22Rv1 (cell line): ENCODE data around the gene ZNF101.
"Not testable (repeated sequence)": the region's sequence is repeated elsewhere in the genome, so short reads cannot be mapped to it uniquely, and the experiment has no call there.

Source experiments
- H3K27ac ChIP-seq: fragments of 450-650 bp; 2 replicates; pipeline ENCODE4 v1.5.1; 2017
- ZFX ChIP-seq: fragments of 450-650 bp; IDR thresholded peaks from 2 replicates; pipeline ENCODE4 v1.6.1; 2017; ENCODE audit warnings: antibody characterized with exemption, borderline replicate concordance
- TF ChIP-seq, protein P1 (sequence below): fragments of 450-650 bp; IDR thresholded peaks from 2 replicates; pipeline ENCODE4 v1.5.1; 2017; ENCODE audit warnings: mild to moderate bottlenecking

Gene ZNF101

DNA sequence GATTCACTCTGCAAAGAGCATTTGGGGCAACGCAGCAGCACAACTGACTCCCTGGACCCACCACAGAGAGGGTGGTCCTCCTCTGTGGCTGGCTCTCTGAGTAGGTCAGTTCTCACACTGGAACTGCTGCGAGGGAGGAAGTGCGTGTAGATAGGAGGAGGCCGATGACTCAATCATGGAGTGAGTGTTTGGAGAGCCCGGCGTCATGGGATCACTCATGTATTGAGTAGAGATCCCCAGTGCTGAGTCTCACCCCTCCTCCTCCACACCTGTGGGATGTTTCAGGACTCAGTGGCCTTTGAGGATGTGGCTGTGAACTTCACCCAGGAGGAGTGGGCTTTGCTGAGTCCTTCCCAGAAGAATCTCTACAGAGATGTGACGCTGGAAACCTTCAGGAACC, 8.9 kb downstream of the ZNF101 start:
- no peak overlapping the region for H3K27ac ChIP-seq
- TF ChIP-seq, protein P1, sequence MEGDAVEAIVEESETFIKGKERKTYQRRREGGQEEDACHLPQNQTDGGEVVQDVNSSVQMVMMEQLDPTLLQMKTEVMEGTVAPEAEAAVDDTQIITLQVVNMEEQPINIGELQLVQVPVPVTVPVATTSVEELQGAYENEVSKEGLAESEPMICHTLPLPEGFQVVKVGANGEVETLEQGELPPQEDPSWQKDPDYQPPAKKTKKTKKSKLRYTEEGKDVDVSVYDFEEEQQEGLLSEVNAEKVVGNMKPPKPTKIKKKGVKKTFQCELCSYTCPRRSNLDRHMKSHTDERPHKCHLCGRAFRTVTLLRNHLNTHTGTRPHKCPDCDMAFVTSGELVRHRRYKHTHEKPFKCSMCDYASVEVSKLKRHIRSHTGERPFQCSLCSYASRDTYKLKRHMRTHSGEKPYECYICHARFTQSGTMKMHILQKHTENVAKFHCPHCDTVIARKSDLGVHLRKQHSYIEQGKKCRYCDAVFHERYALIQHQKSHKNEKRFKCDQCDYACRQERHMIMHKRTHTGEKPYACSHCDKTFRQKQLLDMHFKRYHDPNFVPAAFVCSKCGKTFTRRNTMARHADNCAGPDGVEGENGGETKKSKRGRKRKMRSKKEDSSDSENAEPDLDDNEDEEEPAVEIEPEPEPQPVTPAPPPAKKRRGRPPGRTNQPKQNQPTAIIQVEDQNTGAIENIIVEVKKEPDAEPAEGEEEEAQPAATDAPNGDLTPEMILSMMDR = no peak
- TF ChIP-seq ZFX = no peak

DNA sequence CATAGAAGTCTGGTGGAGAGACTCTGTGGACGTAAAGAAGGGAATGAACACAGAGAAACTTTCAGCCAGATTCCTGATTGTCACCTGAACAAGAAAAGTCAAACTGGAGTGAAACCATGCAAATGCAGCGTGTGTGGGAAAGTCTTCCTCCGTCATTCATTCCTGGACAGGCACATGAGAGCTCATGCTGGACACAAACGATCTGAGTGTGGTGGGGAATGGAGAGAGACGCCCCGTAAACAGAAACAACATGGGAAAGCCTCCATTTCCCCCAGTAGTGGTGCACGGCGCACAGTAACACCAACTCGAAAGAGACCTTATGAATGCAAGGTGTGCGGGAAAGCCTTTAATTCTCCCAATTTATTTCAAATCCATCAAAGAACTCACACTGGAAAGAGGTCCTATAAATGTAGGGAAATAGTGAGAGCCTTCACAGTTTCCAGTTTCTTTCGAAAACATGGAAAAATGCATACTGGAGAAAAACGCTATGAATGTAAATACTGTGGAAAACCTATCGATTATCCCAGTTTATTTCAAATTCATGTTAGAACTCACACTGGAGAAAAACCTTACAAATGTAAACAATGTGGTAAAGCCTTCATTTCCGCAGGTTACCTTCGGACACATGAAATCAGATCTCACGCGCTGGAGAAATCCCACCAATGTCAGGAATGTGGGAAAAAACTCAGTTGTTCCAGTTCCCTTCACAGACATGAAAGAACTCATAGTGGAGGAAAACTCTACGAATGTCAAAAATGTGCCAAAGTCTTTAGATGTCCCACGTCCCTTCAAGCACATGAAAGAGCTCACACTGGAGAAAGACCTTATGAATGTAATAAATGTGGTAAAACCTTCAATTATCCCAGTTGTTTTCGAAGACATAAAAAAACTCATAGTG, 10.8 kb downstream of the ZNF101 start:
- TF ChIP-seq ZFX = no peak
- TF ChIP-seq, protein P1 = no peak
- H3K27ac ChIP-seq = no peak overlapping the region

DNA sequence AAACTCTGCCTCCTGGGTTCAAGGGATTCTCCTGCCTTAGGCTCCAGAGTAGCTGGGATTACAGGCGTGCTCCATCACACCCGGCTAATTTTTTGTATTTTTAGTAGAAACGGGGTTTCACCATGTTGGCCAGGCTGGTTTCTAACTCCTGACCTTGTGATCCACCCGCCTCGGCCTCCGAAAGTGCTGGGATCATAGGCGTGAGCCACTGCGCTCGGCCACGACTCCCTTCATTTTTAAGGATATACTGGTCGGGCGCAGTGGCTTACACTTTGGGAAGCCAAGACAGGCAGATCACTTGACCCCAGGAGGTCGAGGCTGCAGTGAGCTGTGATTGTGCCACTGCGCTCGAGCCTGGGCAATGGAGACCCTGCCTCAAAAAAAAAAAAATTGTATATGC, 17.5 kb downstream of the ZNF101 start:
- H3K27ac ChIP-seq = not testable (repeated sequence)

DNA sequence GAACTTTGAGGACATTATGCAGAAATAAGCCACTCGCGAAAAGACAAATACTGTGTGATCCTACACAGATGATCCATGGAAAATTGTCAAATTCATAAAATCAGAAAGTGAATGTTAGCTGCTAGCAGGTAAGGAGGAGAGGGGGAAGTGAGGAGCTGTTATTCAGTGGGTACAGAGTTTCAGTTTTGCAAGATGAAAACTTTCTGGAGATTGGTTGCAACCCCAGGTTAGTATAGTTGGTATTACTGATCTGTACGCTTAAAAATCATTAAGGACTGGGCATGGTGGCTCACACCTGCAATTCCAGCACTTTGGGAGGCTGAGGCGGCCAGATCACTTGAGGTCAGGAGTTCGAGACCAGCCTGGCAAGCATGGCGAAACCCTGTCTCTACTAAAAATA, 17.9 kb downstream of the ZNF101 start:
- H3K27ac ChIP-seq = no peak overlapping the region
- TF ChIP-seq, protein P1 = no peak
- TF ChIP-seq ZFX = no peak

DNA sequence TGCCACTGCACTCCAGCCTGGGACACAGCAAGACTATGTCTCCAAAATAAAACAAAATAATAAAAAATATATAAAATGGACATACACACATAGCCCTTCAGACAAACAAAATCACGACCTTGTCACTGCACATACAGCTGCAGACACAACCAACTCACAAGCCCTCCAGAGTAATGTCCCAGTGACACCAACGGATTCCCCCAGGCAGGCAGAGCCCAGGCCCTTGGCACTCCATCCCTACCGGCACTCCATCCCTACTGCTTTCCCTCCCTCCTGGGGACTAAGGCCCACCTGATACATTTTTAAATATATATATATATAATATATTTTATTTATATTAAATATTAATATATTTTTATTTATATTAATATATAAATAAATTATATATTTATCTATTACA, 18.5 kb downstream of the ZNF101 start:
- TF ChIP-seq, protein P1 = no peak
- TF ChIP-seq ZFX = no peak

DNA sequence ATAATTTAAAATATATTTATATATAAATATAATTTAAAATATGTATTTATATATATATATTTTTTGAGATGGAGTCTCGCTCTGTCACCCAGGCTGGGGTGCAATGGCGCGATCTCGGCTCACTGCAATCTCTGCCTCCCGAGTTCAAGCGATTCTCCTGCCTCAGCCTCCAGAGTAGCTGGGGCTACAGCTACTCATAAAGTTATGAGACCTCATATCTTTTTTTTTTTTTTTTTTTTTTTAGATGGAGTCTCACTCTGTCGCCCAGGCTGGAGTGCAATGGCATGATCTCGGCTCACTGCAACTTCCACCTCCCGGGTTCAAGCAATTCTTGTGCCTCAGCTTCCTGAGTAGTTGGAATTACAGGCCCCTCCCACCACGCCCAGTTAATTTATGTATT, 20.4 kb downstream of the ZNF101 start:
- H3K27ac ChIP-seq = not testable (repeated sequence)

More for the DNA sequence above, 18.5 kb downstream of the ZNF101 start:
- H3K27ac ChIP-seq = no peak overlapping the region

DNA sequence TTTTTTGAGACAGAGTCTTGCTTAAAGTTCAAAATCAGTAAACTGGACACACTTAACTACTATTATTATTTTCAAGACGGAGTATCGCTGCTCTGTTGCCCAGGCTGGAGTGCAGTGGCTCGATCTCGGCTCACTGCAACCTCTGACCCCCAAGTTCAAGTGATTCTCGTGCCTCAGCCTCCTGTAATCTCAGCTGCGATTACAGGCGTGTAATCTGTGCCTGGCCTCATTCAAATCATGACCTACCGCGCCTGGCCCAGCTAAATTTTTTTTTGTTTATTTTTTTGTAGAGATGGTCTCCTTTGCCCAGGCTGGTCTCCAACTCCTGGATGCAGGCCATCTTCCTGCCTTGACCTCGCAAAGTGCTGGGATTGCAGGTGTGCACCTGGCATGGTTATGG, 23.0 kb downstream of the ZNF101 start:
- no peak overlapping the region for H3K27ac ChIP-seq

DNA sequence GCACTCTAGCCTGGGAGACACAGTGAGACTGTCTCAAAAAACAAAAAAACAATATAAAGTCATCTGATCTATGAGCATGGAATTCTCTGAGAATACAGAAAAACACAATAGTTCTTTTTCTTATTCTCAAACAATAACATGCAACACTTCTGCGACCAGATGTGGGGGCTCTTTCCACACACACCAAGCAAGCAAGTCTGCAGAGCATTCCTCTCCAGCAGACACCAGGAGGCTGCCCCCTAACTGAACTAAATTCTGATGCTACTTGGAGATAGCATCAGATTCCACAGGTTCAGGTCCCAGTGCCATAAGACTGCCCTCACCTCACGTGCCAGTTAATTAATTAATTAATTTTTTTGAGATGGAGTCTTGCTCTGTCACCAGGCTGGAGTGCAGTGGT, 27.7 kb downstream of the ZNF101 start:
- no peak for TF ChIP-seq ZFX
- TF ChIP-seq, protein P1 = no peak
- H3K27ac ChIP-seq = no peak overlapping the region

More for the DNA sequence above, 23.0 kb downstream of the ZNF101 start:
- TF ChIP-seq, protein P1 = no peak
- no peak for TF ChIP-seq ZFX
